Trophoblast cell (in vitro differentiated cells and primary cell): ENCODE results near the gene ANKRD13A.

Experiments
- DNase-seq, 2 donors: peaks; one replicate each; pipeline ENCODE4 v3.0.0-alpha.2; 2016
- H2AFZ ChIP-seq: 2 replicates; pipeline ENCODE4 v1.6.1; 2013; ENCODE audit warnings: low read length, moderate library complexity, mild to moderate bottlenecking; ENCODE audit not compliant: insufficient read depth, poor library complexity
- H2AK5ac ChIP-seq: 2 replicates; pipeline ENCODE4 v1.6.1; 2013; ENCODE audit warnings: mild to moderate bottlenecking, low read length
- H2BK120ac ChIP-seq: 2 replicates; pipeline ENCODE4 v1.6.1; 2013; ENCODE audit warnings: low read length, mild to moderate bottlenecking, moderate library complexity; ENCODE audit not compliant: insufficient read depth, poor library complexity
- H2BK12ac ChIP-seq: 2 replicates; pipeline ENCODE4 v1.6.1; 2013; ENCODE audit warnings: mild to moderate bottlenecking, low read length, moderate library complexity
- H2BK5ac ChIP-seq: 2 replicates; pipeline ENCODE4 v1.6.1; 2013; ENCODE audit warnings: low read length, low read depth, moderate library complexity, mild to moderate bottlenecking; ENCODE audit not compliant: poor library complexity
- H3K14ac ChIP-seq: 2 replicates; pipeline ENCODE4 v1.6.1; 2013; ENCODE audit warnings: mild to moderate bottlenecking, low read length
- H3K18ac ChIP-seq: 2 replicates; pipeline ENCODE4 v1.6.1; 2013; ENCODE audit warnings: mild to moderate bottlenecking, low read length
- H3K23ac ChIP-seq: 2 replicates; pipeline ENCODE4 v1.6.1; 2013; ENCODE audit warnings: low read length
- H3K27ac ChIP-seq: 2 replicates; pipeline ENCODE4 v1.5.1; 2013; ENCODE audit warnings: low read depth, mild to moderate bottlenecking, inconsistent platforms, low read length, moderate library complexity
- H3K27me3 ChIP-seq: 2 replicates; pipeline ENCODE4 v1.6.1; 2013; ENCODE audit warnings: inconsistent platforms, mild to moderate bottlenecking, low read length, moderate library complexity; ENCODE audit not compliant: insufficient read depth
- H3K36me3 ChIP-seq, 2 experiments: 1 replicate in 1 of 2; 2 replicates in 1 of 2; pipeline ENCODE4 v1.6.1; 2013; ENCODE audit warnings: low read length in 2 of 2, mild to moderate bottlenecking in 2 of 2, moderate library complexity in 1 of 2; ENCODE audit not compliant: insufficient read depth in 2 of 2, control insufficient read depth in 1 of 2
- H3K4ac ChIP-seq: 2 replicates; pipeline ENCODE4 v1.6.1; 2013; ENCODE audit warnings: low read depth, mild to moderate bottlenecking, low read length, moderate library complexity
- H3K4me1 ChIP-seq, 2 experiments: 1 replicate in 1 of 2; 2 replicates in 1 of 2; pipeline ENCODE4 v1.6.1; 2013; ENCODE audit warnings: low read length in 2 of 2, mild to moderate bottlenecking in 2 of 2, moderate library complexity in 1 of 2; ENCODE audit not compliant: insufficient read depth in 2 of 2, control insufficient read depth in 1 of 2
- H3K4me2 ChIP-seq: 2 replicates; pipeline ENCODE4 v1.6.1; 2013; ENCODE audit warnings: inconsistent platforms, mild to moderate bottlenecking, low read length, moderate library complexity
- H3K4me3 ChIP-seq: 2 replicates; pipeline ENCODE4 v1.5.1; 2013; ENCODE audit warnings: mild to moderate bottlenecking, low read depth, low read length, inconsistent platforms
- H3K79me1 ChIP-seq: one replicate; pipeline ENCODE4 v1.6.1; 2013; ENCODE audit warnings: low read length
- H3K79me2 ChIP-seq: 2 replicates; pipeline ENCODE4 v1.6.1; 2013; ENCODE audit warnings: low read length, mild to moderate bottlenecking; ENCODE audit not compliant: control insufficient read depth, insufficient read depth, poor library complexity
- H3K9ac ChIP-seq: 2 replicates; pipeline ENCODE4 v1.6.1; 2013; ENCODE audit warnings: mild to moderate bottlenecking, low read length
- H3K9me3 ChIP-seq: 2 replicates; pipeline ENCODE4 v1.6.1; 2013; ENCODE audit warnings: low read depth, mild to moderate bottlenecking, control low read depth, inconsistent platforms, low read length; ENCODE audit not compliant: insufficient read depth
- H4K12ac ChIP-seq: 2 replicates; pipeline ENCODE4 v1.6.1; 2013; ENCODE audit warnings: low read depth, mild to moderate bottlenecking, low read length, moderate library complexity
- H4K8ac ChIP-seq: 2 replicates; pipeline ENCODE4 v1.6.1; 2013; ENCODE audit warnings: low read depth, mild to moderate bottlenecking, low read length, moderate library complexity
- H4K91ac ChIP-seq: one replicate; pipeline ENCODE4 v1.6.1; 2013; ENCODE audit warnings: low read depth, mild to moderate bottlenecking, low read length, moderate library complexity
- WGBS: extraction: QIAGEN DNeasy Blood & Tissue Kit; methylation state at CpG from one replicate; pipeline ENCODE4 v1.1.7; 2013; ENCODE audit warnings: missing lambda C conversion rate; ENCODE audit not compliant: insufficient read length, insufficient coverage; ENCODE audit errors: extremely low coverage; 5-methylcytosine and 5-hydroxymethylcytosine counted together

Gene ANKRD13A

GRCh38 chr12:109988274-109988673, 11.0 kb upstream of the ANKRD13A start:
- no peak overlapping the region for H4K12ac ChIP-seq
- H3K79me2 ChIP-seq = no peaks in the 10 kb centered on the region
- WGBS = no CpG with 5 or more reads among the region's 10 CpGs
- no peaks in the 10 kb centered on the region for H3K79me1 ChIP-seq
- no peak overlapping the region for H2BK5ac ChIP-seq
- H3K9ac ChIP-seq = no peak overlapping the region
- no peak overlapping the region for H2AK5ac ChIP-seq
- no peak overlapping the region for H2AFZ ChIP-seq
- no peak overlapping the region for H4K8ac ChIP-seq
- H3K36me3 ChIP-seq = peaks cover 21 to 28% of the 10 kb centered on the region in 2 experiments
- H3K23ac ChIP-seq = no peak overlapping the region
- no peak overlapping the region for H4K91ac ChIP-seq
- H3K9me3 ChIP-seq = no peaks in the 10 kb centered on the region
- DNase-seq = no peak
- H3K14ac ChIP-seq = no peak overlapping the region
- H3K27ac ChIP-seq = no peak overlapping the region
- H3K4me1 ChIP-seq = no peaks in the 10 kb centered on the region
- H3K4me2 ChIP-seq = no peak overlapping the region
- H3K18ac ChIP-seq = no peak overlapping the region
- H3K4ac ChIP-seq = no peak overlapping the region
- H3K27me3 ChIP-seq = no peaks in the 10 kb centered on the region
- no peak overlapping the region for H2BK12ac ChIP-seq
- no peak overlapping the region for H3K4me3 ChIP-seq
- H2BK120ac ChIP-seq = no peak overlapping the region

- Histone ChIP-seq H3K4ac (no peak overlapping the region), H2AK5ac (no peak overlapping the region), H2BK120ac (no peak overlapping the region), H3K79me2 (no peaks in the 10 kb centered on the region), H2BK12ac (no peak overlapping the region), H3K9me3 (no peaks in the 10 kb centered on the region), H3K4me1 (no peaks in the 10 kb centered on the region), H3K27me3 (no peaks in the 10 kb centered on the region), H3K14ac (no peak overlapping the region), H4K12ac (no peak overlapping the region), H3K79me1 (no peaks in the 10 kb centered on the region), H3K4me2 (no peak overlapping the region), H2AFZ (no peak overlapping the region), H3K9ac (no peak overlapping the region), H3K4me3 (no peak overlapping the region), H4K8ac (no peak overlapping the region), H4K91ac (no peak overlapping the region), H3K23ac (no peak overlapping the region), H2BK5ac (no peak overlapping the region), H3K36me3 (peaks cover 21 to 22% of the 10 kb centered on the region in 2 experiments), H3K27ac (no peak overlapping the region), H3K18ac (no peak overlapping the region)
- WGBS = no CpG with 5 or more reads among the region's 8 CpGs
- no peak for DNase-seq
Observed at GRCh38 chr12:109988903-109989302, 10.3 kb upstream of the ANKRD13A start.

DNA sequence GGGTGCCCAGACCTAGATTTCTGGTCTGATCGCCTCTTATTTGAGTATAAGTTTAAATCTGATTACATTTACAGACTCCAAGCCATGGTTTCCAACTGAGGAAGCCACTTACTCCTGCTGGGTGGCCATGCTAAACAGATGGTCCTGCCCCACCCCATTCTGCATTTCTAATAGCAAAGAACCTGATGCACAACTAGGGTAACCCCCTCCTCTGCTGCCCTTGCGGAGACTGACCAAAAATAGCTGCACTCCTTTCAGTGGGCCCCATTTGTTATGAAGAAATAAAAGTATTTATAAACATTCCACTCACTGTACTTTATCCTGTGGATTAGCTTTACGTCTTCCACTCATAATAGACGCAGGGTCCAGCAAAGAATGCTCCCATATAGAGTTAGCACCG, 9.8 kb upstream of the ANKRD13A start:
- Histone ChIP-seq H3K4me3 (no peak overlapping the region), H4K91ac (no peak overlapping the region), H3K36me3 (peaks cover 19 to 20% of the 10 kb centered on the region in 2 experiments), H3K4me2 (no peak overlapping the region), H3K79me1 (no peaks in the 10 kb centered on the region), H2AK5ac (no peak overlapping the region), H3K27me3 (no peaks in the 10 kb centered on the region), H4K8ac (no peak overlapping the region), H2BK12ac (no peak overlapping the region), H4K12ac (no peak overlapping the region), H3K9ac (no peak overlapping the region), H3K14ac (no peak overlapping the region), H3K27ac (no peak overlapping the region), H3K4me1 (no peaks in the 10 kb centered on the region), H3K23ac (no peak overlapping the region), H2BK5ac (no peak overlapping the region), H3K4ac (no peak overlapping the region), H2BK120ac (no peak overlapping the region), H3K18ac (no peak overlapping the region), H3K79me2 (no peaks in the 10 kb centered on the region), H3K9me3 (no peaks in the 10 kb centered on the region), H2AFZ (no peak overlapping the region)
- WGBS = no CpG with 5 or more reads among the region's 5 CpGs
- DNase-seq = no peak

GRCh38 chr12:109991586-109991985, 7.6 kb upstream of the ANKRD13A start:
- H3K23ac ChIP-seq = no peak overlapping the region
- H3K18ac ChIP-seq = no peak overlapping the region
- H2AFZ ChIP-seq = no peak overlapping the region
- no peaks in the 10 kb centered on the region for H3K27me3 ChIP-seq
- no peak overlapping the region for H3K4me3 ChIP-seq
- DNase-seq = no peak
- peaks cover 14 to 18% of the 10 kb centered on the region in 2 experiments for H3K36me3 ChIP-seq
- WGBS = no CpG with 5 or more reads among the region's 5 CpGs
- H4K91ac ChIP-seq = no peak overlapping the region
- H2AK5ac ChIP-seq = no peak overlapping the region
- H3K9ac ChIP-seq = no peak overlapping the region
- H3K27ac ChIP-seq = no peak overlapping the region
- no peak overlapping the region for H4K12ac ChIP-seq
- H3K14ac ChIP-seq = no peak overlapping the region
- no peak overlapping the region for H4K8ac ChIP-seq
- H3K4me1 ChIP-seq = no peaks in the 10 kb centered on the region
- no peak overlapping the region for H2BK12ac ChIP-seq
- H2BK120ac ChIP-seq = no peak overlapping the region
- H3K79me1 ChIP-seq = peaks cover 4% of the 10 kb centered on the region
- no peak overlapping the region for H3K4me2 ChIP-seq
- no peak overlapping the region for H2BK5ac ChIP-seq
- no peak overlapping the region for H3K4ac ChIP-seq
- H3K9me3 ChIP-seq = no peaks in the 10 kb centered on the region
- peaks cover 7% of the 10 kb centered on the region for H3K79me2 ChIP-seq
